UCSD-AML1 (cell line): Measurements from ENCODE around the gene SMIM23.
"Not testable (repeated sequence)": the region's sequence is repeated elsewhere in the genome, so short reads cannot be mapped to it uniquely, and the experiment has no call there.

Experiments used
- DNase-seq: peaks from one replicate; lab custom pipeline; 2025; ENCODE audit not compliant: unreplicated experiment; lab: John Stamatoyannopoulos, UW

The SMIM23 gene

DNA sequence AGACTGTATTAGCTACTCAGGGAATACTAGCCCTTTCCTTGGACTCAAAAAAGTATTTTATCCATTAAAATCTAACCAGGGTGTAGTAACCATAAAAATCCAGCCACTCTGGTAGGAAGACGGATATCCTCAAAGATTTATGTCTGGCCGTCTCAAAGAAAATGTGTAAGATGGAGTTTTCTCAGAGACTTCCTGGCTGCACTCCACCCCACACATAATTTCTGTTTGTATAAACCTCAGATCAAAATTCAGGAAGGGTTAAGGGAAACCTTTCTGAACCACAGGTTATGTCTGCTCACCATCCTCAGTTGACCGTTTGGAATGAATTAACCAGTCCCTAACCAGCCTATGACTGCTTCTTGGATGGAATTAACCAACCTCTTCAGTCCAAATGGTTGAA lies 13.8 kb upstream of the SMIM23 start:
- no peak for DNase-seq

DNA sequence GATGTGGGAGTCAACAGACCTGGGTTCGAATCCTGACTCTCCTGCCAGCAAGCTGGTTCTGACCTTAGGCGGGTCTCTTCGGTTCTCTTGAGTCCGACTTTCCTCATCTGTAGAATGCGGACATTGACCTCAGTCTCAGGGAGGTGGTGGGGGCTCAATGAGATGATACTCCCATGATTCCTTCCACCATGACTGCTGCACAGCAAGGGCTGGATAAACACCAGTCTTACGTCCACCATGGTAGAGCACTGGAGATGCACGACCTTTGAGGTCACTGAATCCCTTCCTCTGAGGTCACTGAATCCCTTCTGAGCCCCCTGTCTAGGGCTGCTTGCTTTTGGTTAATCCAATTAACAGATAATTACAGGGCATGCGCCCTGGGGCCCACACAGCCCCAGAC lies 12.5 kb upstream of the SMIM23 start:
- DNase-seq, result no peak

DNA sequence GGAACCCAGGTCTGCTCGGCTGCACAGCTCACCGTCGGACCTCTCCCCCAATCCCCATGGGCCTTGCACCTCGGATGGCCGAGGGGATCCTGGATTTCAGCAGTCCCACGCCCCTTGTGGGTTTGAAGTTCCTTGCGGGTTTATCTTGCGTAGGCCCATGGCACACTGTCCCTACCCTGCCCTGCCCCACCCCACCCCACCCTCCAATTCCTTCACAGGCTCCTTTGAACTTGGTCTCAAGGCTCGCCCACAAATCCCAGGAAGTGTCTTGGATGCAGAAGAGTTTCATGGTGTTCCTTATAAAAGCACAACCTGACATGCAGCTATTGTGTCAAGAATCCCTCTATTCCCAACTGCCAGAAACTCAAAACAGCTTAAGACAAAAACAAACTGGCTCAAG lies 11.2 kb upstream of the SMIM23 start:
- no peak for DNase-seq

DNA sequence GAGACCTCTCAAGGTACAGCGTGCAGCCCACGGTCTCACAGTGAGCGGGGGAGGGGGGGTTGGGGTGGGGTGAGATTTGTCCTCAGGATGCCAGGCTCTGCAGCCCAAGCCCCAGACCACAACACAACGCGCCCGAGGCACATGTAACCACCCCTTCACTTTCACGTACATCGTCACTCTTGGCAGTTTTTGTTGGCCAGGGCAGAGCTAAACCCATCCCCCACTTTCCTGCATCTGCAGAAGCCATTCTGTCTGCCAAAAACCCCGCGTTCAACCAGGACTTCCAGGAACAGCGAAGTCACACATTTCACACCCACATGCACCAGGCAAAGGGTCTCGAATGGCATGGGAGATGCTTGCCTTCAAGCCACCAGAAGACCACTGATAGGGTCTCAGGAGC lies 9.4 kb upstream of the SMIM23 start:
- DNase-seq, result no peak

GRCh38 chr5:171776770-171777759 lies 8.6 kb upstream of the SMIM23 start:
- DNase-seq, result no peak

DNA sequence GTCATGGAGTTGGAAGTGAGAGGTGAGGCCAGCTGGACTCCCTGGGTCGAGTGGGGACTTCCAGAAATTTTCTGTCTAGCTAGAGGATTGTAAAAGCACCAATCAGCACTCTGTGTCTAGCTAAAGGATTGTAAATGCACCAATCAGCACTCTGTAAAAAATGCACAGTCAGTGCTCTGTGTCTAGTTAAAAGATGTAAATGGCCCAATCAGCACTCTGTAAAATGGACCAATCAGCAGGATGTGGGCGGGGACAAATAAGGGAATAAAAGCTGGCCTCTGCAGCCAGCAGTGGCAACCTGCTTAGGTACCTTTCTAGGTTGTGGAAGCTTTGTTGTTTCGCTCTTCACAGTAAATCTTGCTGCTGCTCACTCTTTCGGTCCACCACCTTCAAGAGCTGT lies 3.9 kb upstream of the SMIM23 start:
- not testable (repeated sequence) for DNase-seq

DNA sequence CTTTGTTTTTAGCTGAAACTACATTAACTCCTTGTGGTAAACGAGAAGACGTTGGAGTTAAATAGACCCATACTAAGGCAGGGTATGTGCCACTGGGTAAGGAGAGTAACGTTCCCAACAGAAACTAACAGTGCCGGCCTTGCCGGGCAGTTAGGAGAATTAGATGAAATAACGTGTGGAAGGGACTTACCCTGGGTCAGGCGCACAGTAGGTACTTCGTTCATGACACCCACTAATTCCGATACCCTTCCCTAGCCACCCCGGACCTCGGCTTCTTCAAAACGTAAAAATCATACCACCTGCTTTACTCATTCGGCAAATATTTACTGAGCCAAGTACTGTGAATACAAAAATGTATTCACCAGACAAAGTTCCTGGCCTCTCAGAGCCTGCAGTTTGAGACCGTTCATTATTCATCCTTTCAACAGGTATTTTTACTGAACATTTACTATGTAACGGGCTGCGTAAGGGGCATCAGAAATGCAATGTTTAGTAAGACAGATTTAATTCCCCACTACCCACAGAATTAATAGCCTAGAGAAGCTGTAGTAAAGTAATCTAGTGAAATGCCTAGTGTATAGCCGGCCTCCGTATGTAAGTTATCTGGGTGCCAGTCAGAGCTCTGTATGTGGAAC lies 3.2 kb upstream of the SMIM23 start:
- no peak for DNase-seq

DNA sequence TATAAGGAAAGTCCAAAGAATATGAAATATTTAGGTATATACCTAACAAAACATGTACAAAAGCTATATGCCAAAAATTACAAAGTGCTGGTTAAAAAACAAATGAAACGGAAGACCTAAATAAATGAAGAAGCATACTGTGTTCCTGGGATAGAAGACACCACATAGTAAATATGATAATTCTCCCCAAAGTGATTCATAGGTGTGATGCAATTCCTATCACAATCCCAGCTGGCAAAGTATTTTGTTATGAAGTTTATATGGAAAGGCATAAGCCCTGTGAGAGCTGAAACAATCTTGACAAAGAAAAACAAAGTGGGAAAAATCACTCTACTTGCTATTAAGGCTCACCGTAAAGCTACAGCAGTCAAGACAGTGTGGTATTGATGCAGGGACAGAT lies 2.6 kb upstream of the SMIM23 start:
- no peak for DNase-seq

- no peak for DNase-seq
Measured at GRCh38 chr5:171789353-171789752, 3.7 kb downstream of the SMIM23 start.

GRCh38 chr5:171790408-171790807 lies 4.8 kb downstream of the SMIM23 start:
- DNase-seq, result no peak

GRCh38 chr5:171794470-171794960 lies 8.9 kb downstream of the SMIM23 start:
- DNase-seq, result peak; percentile 31

GRCh38 chr5:171795381-171795780 lies 9.8 kb downstream of the SMIM23 start:
- DNase-seq, result no peak

DNA sequence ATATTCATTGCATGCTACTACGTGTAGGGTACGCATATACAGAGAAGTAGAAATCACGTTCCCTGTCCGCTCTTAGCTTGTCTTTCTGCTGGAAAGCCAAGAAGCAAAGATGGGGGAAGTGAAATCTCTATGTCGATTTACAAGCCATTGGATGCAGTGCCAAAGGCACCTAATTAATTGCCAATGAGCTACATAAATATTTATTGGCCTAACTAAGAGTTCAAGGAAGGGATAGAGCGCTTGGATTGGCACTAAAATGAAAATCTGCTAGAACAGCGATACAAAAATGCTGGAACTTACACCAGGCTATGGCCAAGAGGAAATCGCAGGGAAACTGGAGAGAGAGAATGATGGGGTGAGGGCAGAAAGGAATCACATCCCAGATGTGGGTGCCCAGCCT lies 10.8 kb downstream of the SMIM23 start:
- DNase-seq, result no peak

DNA sequence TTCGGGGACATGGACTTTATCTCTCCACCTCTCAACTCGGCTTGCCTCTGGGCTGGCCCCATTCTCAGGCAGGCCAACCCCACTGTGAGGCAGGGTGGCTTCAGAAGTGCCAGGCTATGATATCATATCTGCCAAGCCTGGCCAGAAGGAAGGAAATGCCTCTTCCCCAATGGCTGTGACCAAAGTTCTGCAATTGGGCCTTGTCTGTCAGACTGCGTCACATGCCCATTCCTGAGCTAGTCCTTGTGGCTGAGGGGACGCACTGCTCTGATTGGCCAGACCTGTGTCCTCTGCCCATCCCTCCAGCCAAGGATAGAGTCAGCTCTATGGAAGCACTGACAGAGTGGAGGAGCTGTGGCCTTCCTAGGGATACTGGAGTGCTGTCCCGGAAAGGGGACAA lies 11.9 kb downstream of the SMIM23 start:
- DNase-seq, result peak; percentile 39

DNA sequence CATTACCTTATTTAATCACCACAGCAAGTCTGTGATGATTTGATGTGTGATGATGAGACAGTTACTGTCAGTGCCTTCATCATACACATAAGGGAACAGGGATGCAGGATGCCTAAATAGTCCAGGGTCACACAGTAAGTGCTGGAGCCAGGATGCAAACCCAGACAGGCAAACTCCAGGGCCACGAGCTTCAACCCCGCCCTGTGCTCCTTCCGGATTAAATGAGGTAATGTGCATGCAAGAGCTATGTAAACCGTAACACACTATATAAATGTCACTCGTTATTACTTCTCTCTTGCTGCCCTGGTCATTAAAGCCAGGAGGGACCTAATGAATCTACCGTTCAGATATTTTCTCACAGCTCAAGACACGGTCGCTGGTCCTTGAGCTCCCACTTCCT lies 12.8 kb downstream of the SMIM23 start:
- no peak for DNase-seq

DNA sequence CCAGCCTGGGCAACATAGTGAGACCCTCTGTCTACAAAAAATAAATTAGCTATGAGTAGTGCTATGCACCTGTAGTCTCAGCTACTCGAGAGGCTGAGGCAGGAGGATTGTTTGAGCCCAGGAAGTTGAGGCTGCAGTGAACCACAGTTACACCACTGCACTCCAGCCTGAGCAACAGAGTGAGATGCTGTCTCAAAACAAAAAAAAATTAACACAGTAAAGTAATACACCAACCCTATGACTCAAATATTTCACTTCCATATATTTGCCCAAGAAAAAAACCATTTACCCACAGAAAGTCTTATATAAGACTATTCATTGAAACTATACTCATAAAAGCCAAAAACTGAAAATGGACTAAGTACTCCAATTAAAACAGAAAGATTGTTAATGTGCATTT lies 16.2 kb downstream of the SMIM23 start:
- DNase-seq, result no peak

GRCh38 chr5:171805746-171806145 lies 20.1 kb downstream of the SMIM23 start:
- DNase-seq, result no peak

DNA sequence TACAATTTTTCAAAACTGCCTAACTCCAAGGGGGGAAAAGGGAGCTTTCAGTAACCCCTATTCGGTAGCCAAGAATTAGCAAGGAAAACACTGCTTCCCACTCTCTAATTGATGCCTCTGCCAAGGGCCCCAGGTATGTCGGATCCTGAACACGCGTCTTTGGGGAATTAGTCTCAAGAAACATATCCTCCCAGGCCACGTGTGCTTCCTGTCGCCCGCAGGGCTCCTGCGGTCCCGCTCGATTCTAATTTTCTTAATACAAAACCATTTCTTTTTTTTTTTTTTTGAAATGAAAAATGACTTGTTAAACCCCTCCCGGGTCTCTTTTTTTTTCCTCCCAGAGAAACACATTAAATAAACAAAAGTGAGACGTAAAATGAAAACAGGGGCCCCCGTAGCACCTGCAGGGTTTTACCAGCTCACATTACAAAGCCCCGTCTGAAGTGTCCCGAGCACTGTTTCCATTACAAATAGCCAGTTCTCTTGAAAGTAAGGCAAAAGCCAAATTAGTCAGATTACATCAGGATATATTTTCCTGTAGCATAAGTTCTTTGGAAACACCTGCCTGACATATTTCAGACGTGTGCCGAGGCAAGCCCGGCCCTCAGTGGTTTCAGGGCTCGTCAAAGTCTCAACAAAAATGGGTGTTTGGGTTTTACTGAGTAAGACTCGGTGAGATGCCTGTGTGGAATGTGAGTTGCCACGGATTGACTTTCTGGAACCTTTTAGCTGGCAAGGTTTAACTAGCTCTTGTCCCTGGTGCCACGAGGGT lies 21.5 kb downstream of the SMIM23 start:
- DNase-seq, result no peak

- DNase-seq, result no peak
Measured at GRCh38 chr5:171808453-171808852, 22.8 kb downstream of the SMIM23 start.

DNA sequence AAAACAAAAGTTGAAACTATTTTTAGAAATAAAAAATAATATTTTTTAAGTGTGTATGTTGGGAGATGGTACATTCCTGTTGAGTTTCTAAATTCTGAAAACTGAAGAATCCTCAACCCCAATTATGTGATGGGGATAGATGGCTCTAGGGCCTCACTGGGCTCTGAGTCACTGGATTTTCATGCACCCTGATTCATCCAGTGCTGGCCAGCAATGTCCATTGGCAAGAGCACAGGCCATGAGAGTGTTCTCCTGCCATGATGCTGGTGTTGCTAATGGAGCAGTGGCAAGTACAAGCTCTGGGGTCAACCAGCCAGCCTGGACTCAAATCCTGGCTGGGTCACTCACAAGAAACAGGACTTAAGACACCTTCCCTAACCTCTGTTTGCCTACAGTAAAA lies 23.3 kb downstream of the SMIM23 start:
- DNase-seq, result no peak

DNA sequence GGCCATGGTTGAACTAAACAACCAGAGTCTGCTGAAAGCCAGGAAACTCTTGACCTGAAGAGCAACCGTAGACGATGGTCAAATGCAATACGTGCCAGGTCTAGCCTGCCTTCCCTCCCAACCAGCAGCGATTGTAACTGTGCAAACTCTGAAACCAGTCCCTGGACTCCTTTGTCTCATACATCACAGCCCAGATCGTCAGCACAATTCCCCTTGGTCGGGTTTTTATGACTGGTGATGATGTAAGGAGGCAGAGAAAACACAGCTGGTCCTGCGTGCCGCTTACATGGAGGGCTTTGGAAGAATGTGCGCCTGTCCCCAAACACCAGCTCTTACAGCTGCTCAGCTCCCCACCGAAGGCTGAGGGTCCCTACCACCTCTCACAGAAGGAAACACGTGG lies 24.6 kb downstream of the SMIM23 start:
- DNase-seq, result no peak

DNA sequence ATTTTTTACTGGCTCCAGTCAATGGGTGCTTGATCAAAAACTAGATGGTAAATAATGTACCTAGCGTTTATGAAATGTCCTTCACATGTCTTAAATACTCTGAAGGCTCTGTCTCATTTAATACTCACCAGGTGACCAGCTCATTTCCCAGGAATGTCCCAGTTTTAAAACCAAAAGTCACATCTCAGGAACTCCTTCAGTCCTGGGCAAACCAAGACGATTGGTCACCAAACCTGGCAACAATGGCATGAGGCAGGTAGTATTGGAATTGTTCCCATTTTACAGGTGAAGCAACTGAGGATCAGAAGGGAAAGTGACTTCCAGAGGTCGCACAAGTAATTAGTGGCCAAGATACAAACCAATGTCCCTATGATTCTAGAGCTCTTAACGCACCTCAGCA lies 27.7 kb downstream of the SMIM23 start:
- DNase-seq, result no peak
